OCI-LY1 (cell line): ENCODE results near the gene FAM184A.

Experiments
- CTCF ChIP-seq: fragments of 200-600 bp; sonication (generic), shearing (Covaris generic); IDR thresholded peaks from 2 replicates; pipeline ENCODE4 v1.5.1; 2017; ENCODE audit warnings: mild to moderate bottlenecking, antibody characterized with exemption, low read length, moderate library complexity, mixed read lengths
- EZH2 ChIP-seq: fragments of 200-600 bp; sonication (generic), shearing (Covaris generic); IDR thresholded peaks from 2 replicates; pipeline ENCODE4 v1.8.0; 2017; ENCODE audit warnings: borderline replicate concordance, mixed run types, mild to moderate bottlenecking, antibody characterized with exemption, low read length, moderate library complexity, mixed read lengths

DNA sequence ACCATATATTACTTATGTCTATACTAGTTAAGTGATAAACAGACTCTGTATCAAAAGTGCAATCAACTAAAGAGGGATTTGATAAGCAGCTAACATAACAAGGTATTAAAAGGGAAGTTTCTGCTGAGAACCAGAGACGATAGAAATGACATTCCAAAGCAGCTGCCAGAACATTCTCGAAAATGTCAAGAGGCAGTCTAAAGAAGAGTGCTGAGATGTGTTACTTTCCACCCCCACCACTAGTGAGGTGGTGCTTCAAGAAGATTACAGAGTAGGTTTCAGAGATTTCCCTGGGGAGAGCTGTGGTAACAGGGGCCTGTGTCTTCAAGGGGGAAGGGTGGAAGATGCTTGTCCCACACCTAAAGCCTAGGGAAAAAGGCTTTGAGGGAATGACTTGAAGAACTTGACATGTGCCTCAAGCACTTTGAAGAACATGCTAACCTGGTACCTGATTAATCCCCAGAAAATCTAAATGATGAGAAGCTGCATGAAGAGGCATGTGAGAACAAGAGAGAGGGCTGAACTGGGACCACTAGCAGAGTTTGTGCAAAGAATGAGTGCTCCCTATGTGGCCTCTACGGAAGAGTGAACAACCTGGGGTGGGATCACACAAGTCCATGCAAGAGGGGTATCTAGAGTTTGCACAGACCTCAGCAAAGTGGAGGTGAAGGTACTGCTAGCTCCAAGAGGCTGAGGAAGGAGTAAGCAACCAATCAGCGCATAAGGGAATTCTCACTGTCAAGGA lies 5.0 kb downstream of the FAM184A start:
- TF ChIP-seq CTCF (no peak), EZH2 (no peak)
